T-helper 1 cell (primary cell): ENCODE results near the gene HDAC4.

Source experiments
- DNase-seq, 5 donors: peaks; one replicate each; pipeline ENCODE4 v3.0.0-alpha.2; 2012 to 2020

HDAC4 gene

GRCh38 chr2:239279508-239280295 lies 121.1 kb downstream of the HDAC4 start:
- no peak for DNase-seq

- no peak for DNase-seq
These were observed 121.9 kb downstream of the HDAC4 start for GRCh38 chr2:239278941-239279365.

DNA sequence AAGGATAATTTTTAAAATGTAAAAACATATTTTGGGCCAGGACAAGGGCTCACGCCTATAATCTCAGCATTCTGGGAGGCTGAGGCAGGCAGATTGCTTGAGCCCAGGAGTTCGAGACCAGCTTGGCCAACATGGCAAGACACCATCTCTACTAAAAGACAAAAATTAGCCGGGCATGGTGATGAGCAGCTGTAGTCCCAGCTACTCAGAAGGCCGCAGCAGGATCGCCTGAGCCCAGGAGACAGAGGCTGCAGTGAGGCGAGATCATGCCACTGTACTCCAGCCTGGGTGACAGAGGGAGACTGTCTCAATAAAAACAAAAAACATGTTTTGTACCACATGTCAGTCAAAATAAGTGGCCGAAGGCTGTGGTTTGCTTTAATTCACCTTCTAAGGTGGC lies 122.5 kb downstream of the HDAC4 start:
- DNase-seq: no peak

DNA sequence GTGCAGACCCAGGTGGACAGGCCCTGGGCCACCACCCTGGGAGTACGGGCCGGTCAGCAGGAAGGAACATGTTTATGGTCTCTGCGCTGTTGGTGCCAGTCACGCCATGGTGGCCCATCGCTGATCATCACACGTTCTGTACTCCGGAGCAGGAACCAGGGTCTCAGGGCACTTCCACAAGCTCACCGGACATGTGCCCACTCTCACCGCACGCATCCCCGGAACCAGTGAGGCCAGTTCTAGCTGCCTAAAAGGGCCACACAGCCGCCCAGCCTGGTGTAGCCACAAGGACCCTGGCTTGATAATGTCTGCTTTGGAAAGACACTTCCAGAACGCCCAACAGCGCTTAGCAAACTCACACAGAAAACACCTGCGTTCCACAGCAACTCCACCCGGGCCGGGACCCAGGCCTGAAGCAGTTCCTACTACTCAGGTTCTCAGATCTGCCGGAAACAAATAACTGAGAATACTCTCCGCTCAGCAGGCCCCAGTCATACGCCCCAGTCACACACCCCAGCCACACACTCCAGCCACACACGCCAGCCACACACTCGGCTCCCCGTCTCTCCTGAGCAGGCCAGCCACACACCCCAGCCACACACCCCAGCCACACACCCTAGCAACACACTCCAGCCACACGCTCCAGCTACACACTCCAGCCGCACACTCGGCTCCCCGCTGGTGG lies 123.3 kb downstream of the HDAC4 start:
- DNase-seq: no peak

DNA sequence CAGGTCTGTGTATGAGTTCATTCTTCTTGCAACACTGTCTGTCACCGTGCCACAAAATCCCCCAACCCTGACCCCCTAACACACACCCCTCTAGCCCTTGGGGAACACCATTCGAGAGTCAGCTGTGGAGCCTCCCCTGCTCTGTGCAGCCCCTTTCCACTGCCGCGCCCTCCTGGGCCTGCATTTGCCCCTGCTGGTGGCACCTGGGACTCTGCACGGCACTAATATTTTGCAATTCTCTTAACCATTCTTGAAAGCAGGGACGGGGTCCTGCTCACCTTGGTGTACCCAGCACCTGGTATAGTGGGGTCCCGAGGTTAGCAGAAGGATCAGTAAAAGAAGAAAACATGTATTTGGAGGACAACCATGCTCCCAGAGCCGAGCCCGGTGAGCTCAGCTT lies 124.0 kb downstream of the HDAC4 start:
- no peak for DNase-seq

GRCh38 chr2:239275847-239276831 lies 124.7 kb downstream of the HDAC4 start:
- DNase-seq: no peak

- DNase-seq: peak; percentile 56 to 96 (median 73)
These were observed 125.7 kb downstream of the HDAC4 start for GRCh38 chr2:239275044-239275685.

DNA sequence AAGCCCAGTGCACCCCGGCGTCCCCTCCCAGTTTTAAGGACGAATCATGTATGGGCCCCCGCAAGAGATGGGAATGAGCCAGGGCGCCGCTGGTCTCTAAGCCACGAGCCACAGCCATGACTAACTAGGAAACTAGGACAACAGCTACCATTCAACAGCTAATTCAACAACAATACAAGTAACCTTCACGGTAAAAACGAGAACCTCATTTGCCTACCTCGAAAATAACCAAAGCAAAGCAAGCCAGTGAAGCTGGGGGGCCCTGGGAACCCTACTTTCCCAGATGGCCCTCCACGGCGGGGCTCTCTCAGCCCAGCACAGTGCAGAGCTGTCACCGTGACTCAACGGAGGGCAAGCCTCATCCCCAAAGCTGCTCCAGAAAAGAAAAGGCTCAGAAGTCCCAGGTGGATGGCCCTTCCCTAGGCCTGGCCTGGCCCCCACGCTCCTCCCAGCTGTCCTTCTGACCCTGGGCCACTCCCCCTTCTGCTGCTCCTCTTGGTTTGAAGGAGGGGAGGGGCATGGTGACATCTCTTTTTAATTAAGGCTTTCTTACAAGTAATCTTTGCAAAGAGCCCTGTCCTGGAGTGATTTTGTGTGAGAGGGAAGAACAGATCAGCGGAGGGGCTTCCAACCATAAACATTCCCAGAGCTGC lies 126.3 kb downstream of the HDAC4 start:
- DNase-seq: peak in 1 of 5 donors; percentile 60

DNA sequence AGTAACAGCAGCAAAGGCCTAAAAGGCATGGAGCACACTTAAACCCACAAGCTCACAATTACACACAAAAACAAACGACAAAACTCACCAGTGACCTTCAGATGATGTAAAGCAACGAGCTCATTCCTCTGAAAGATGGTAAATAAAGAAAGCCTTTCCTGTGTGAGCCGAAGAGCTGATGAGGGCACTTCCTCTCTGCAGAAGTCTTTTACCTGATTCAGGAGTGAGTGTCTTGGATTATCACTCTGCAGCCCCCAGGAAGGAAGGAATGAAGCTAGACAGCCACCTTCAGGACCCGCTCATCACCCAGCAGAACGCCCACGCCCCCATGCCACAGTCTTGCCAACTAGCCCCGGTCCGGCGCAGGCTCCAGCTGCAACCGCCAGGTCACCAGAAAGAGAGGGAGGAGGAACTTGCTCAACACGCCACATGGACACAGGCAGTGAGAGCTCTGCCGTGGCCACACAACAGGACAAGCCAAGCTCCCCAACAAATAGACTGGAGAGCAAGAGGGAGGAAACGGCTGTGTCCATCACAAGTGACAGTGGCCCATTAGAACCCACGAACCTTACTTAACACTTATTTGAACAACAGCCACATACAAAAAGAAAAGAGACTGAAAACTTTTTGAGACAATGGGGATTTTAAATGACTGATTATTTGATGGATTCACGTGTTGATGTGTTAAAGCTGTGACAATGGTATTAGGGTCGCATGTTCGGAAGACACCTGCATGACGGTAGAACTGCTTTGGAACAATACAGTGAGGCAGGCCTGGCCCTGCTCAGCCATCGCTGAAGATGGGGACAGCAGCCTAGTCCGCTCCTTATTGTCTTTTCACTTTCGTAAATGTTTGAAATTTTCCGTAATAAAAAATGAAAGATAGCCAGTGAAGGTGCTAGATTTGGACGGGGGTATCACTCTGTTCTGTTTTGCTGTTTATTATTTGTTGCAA lies 127.3 kb downstream of the HDAC4 start:
- DNase-seq: no peak

DNA sequence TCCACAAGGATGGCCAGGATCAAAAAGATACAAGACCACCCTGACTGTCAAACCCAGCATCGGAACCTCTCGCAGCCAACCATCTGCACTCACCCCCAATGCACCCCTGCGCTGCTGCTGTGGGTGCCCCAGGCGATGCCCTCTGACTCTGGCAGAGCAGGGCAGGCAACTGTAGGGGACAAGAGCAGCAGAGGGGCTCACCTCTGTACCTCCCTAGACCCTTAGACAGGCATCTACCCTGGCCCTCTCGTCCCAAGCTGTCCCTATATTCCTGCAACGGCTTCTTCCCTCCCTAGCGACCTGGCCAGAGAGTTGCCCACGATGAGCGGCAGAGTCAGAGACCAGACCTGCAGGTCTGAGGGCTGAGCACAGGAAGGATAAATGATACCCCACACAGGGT lies 128.2 kb downstream of the HDAC4 start:
- no peak for DNase-seq

DNA sequence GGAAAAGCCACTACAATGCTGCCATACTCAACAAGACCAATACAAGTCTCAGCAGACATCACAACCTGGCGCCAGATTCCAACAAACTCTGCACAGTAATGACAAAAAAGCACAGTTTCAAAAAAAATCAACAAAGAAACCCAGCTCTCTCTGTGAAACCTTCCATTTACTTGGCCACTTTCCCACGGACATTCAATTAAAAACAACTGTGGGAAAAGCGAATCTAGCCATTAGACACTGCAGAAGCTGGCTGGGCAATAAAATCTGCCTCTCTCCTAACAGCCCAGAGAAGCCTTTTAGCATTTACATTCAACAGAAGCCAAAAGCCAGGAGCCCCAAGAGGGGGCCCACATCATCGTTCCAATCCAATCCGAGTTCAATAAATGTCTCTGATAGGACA lies 128.9 kb downstream of the HDAC4 start:
- DNase-seq: no peak

- DNase-seq: no peak
These were observed 129.3 kb downstream of the HDAC4 start for GRCh38 chr2:239271471-239271870.

GRCh38 chr2:239269916-239270315 lies 130.9 kb downstream of the HDAC4 start:
- no peak for DNase-seq

- no peak for DNase-seq
These were observed 131.5 kb downstream of the HDAC4 start for GRCh38 chr2:239269173-239269885.

DNA sequence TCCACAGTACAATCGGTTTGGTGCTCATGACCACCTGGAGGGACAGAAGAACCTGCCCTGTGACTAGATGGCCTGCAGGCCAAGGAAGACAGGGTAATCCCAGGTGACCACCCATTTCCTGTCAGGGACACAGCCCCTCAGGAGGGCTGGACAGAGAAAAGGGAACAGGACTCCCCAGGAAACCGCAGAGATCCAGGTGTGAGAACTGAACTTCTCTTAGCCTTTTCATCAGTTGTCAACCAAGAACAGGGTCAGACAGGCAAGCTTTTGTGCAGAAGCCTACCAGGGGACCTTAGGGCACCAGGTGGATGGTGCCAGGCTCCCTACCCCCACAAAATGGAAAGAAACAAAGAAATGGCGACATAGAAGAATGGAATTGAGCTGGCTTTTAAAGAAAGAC lies 132.3 kb downstream of the HDAC4 start:
- DNase-seq: no peak

DNA sequence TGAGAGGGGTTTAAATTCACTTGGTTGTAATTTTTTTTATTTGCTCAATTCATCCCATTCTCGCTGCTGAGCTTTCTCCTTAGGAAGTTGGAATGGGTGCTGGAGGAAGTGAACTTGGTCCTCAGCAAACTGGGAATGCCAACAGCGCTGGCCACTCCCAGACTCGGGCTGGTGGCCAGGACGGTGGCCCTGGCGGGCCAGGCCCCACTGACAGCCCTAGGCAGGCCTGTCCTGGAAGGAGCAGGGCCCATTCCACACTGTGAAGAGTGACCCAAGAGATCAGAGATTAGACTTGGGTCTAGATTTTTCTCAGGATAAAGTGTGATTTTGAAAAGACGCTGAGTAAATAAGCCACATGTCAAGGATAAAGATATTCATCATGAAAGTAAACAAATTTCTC lies 132.7 kb downstream of the HDAC4 start:
- DNase-seq: no peak

DNA sequence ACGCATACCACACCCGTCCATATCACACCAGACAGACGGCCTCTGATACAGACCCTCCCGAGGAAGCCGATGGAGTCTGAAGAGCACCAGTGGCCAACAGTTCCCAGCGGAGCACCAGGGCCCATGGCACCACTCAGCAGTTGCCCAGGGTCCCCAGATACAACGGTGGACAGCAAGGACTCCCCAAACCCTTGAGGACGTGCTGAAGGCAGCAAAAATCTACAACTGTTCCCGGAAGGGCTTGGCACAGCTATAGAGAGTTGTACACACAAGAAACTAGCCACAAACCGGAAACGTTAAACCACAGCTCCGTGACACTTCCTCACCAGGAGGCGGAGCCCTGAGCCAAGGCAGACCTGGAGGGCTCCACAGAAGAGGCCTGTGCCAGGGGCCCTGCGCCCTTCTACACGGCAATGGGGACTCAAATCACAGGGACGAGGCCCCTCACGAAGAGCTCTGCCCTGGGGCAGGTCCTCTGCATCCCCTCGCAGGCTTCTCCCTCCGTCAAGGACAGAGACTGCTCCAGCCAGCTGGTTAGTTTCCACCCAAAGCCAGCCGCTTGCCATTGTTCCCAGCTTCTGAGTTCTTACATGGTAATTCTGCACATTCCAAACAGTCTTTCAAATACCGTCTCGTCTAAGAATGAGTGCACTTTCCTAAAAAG lies 133.4 kb downstream of the HDAC4 start:
- peak; percentile 77 to 96 (median 90) for DNase-seq

- no peak for DNase-seq
These were observed 134.0 kb downstream of the HDAC4 start for GRCh38 chr2:239266779-239267287.

GRCh38 chr2:239266434-239266766 lies 134.4 kb downstream of the HDAC4 start:
- no peak for DNase-seq
